ENCODE results near the gene PCDHGB4. TPM values are rescaled to one million over a fixed set of nuclear protein-coding genes. Genes with fewer than 3 reads are reported as not detected.
"Not testable (repeated sequence)": the region's sequence is repeated elsewhere in the genome, so short reads cannot be mapped to it uniquely, and the experiment has no call there.

The PCDHGB4 gene
- total and polyA plus RNA-seq, 2 of the 8 experiments (the other 6 are each of a cell fraction or from before 2014, with no cell fraction given): 8.0 to 9.1 TPM

GRCh38 chr5:141415275-141415618, 27.7 kb downstream of the PCDHGB4 start:
- H2BK5ac ChIP-seq (ENCODE audit: low read depth, low read length); H3K4me1 ChIP-seq (replicated peaks in 1 of 4; ENCODE audit: control insufficient read depth in 3 of 4, insufficient read depth in 4 of 4, low read length in 3 of 4); H3K4me2 ChIP-seq (ENCODE audit: insufficient read depth in 1 of 2, low read depth in 2 of 2, low read length in 2 of 2); H3K4ac ChIP-seq (replicated peaks; ENCODE audit: insufficient read length, low read depth, low read length); H3K56ac ChIP-seq (replicated peaks; ENCODE audit: insufficient read length, low read depth, low read length); H3K4me3 ChIP-seq (ENCODE audit: extremely low read depth in 1 of 4, insufficient read depth in 2 of 4, low read depth in 3 of 4, low read length in 4 of 4); POLR2A ChIA-PET (ENCODE audit: partially characterized antibody); H3K23ac ChIP-seq (ENCODE audit: insufficient read length); FAIRE-seq; H4K91ac ChIP-seq (replicated peaks; ENCODE audit: insufficient read length, low read length); H4K5ac ChIP-seq (ENCODE audit: insufficient read length, low read depth, low read length); H2AK5ac ChIP-seq (ENCODE audit: low read depth, low read length); H4K8ac ChIP-seq (ENCODE audit: extremely low read depth, insufficient read depth, low read length); H3K27ac ChIP-seq (ENCODE audit: low read depth, low read length); H2AFZ ChIP-seq (ENCODE audit: low read length); H2BK20ac ChIP-seq (ENCODE audit: low read length); H3K9ac ChIP-seq (replicated peaks in 1 of 4; ENCODE audit: extremely low read depth in 1 of 4, low read depth in 3 of 4, low read length in 3 of 4); H2BK15ac ChIP-seq (ENCODE audit: low read length); H3K14ac ChIP-seq (ENCODE audit: insufficient read length); H3K18ac ChIP-seq (ENCODE audit: extremely low read depth, low read length); H4K20me1 ChIP-seq (replicated peaks in 1 of 2; ENCODE audit: control insufficient read depth in 1 of 2, insufficient read depth in 2 of 2, low read length in 2 of 2); H3K79me2 ChIP-seq (ENCODE audit: control insufficient read depth in 1 of 2, insufficient read depth in 2 of 2, low read length in 2 of 2); H2BK12ac ChIP-seq (ENCODE audit: low read depth, low read length); H3K36me3 ChIP-seq (ENCODE audit: control insufficient read depth in 2 of 4, insufficient read depth in 4 of 4, low read length in 3 of 4); H3K23me2 ChIP-seq (ENCODE audit: low read depth, low read length); H2BK120ac ChIP-seq (replicated peaks; ENCODE audit: low read depth, low read length); H3K79me1 ChIP-seq (ENCODE audit: low read depth, low read length): not testable (repeated sequence)
- peak in 1 of 2 experiments; percentile 45 for DNase-seq (ENCODE audit: low read depth in 1 of 2, low spot score in 2 of 2)
- Histone ChIP-seq H3K9me3 (ENCODE audit: insufficient read depth in 2 of 2, low read depth in 1 of 2, low read length in 1 of 2) (peaks cover 10 to 17% of the 10 kb centered on the region in 2 experiments), H3K27me3 (replicated peaks in 1 of 4; ENCODE audit: control insufficient read depth in 3 of 4, extremely low read depth in 1 of 4, insufficient read depth in 3 of 4, low read length in 3 of 4) (peaks cover 0 to 12% (median 6%) of the 10 kb centered on the region in 4 experiments; a peak in 4 of 7 replicates)
- WGBS, 2 experiments (ENCODE audit: extremely low coverage in 1 of 2, insufficient coverage in 1 of 2, insufficient read length in 1 of 2, insufficient replicate concordance in 2 of 2, low coverage in 1 of 2, low lambda C conversion rate in 2 of 2, missing lambda C conversion rate in 1 of 2): 91% methylated on average over 24 of the region's 24 CpGs; no CpG with 5 or more reads in 1 of the 2 experiments
- CTCF ChIA-PET (ENCODE audit: partially characterized antibody): interaction anchor here (0.7 to 23.3 kb wide), 7 partner anchors 27 to 228 kb away, joined by 3 to 1236 read pairs (median 8); partner anchors contain the start of genes PCDHB9, PCDHGB1, PCDHGB2 and PCDHGB4

Measured in H1 (cell line).